Stimulated activated CD4-positive, alpha-beta T cell treated with anti-CD3 and anti-CD28 coated beads, Interleukin-1b, Interleukin-23, amount 100 ng/mL, for 48 hours (primary cell): Measurements from ENCODE around the gene TCHP.

Experiments used
- DNase-seq: peaks from one replicate; pipeline ENCODE4 v3.0.0-alpha.2; 2020

The TCHP gene

DNA sequence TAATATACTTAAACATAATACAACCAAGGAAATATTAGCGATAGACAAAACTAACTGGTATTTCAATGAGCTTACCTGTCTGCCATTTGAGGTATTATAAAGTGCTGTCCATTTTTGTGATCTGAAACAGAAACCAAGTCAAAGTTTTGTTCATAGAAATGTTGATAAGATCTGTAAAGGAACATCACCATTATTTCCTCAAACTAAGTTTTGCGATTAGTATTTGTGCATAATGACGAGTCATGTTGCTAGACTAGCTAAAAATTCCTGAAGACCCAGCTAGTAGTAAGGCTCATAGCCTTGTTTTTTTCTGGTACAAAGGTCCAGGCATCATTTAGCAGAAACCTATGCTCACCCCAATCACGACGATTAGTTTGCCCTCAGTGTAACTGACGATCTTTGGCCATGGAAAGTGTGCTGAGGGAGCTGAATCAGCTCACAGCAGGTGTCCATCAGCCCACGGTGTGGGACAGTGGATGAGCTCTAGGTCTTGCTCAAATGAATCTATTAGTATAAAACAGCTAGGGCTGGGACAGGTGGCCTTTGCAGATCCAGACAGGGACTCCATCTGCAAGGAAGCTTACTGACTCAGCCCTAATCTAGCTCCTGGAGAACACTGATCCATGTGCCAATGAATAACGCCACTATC, 67.4 kb downstream of the TCHP start:
- DNase-seq = no peak
